ENCODE measurements around the gene FAM89A.
"Not testable (repeated sequence)": the region's sequence is repeated elsewhere in the genome, so short reads cannot be mapped to it uniquely, and the experiment has no call there.

The FAM89A gene

GRCh38 chr1:231057410-231057809, 17.4 kb upstream of the FAM89A start:
- DNase-seq (ENCODE audit: low read depth, low spot score): no peak

- no peak for DNase-seq (ENCODE audit: low read depth, low spot score)
Observed at GRCh38 chr1:231055271-231055670, 15.2 kb upstream of the FAM89A start.

GRCh38 chr1:231053493-231054162, 13.6 kb upstream of the FAM89A start:
- no peak for DNase-seq (ENCODE audit: low read depth, low spot score)

GRCh38 chr1:231052777-231053176, 12.7 kb upstream of the FAM89A start:
- DNase-seq (ENCODE audit: low read depth, low spot score): no peak

- not testable (repeated sequence) for DNase-seq (ENCODE audit: low read depth, low spot score)
Observed at GRCh38 chr1:231050932-231051331, 10.9 kb upstream of the FAM89A start.

- DNase-seq (ENCODE audit: low read depth, low spot score): no peak
Observed at GRCh38 chr1:231050395-231050794, 10.3 kb upstream of the FAM89A start.

- DNase-seq (ENCODE audit: low read depth, low spot score): no peak
Observed at GRCh38 chr1:231049121-231049979, 9.3 kb upstream of the FAM89A start.

- not testable (repeated sequence) for DNase-seq (ENCODE audit: low read depth, low spot score)
Observed at GRCh38 chr1:231048419-231048818, 8.4 kb upstream of the FAM89A start.

GRCh38 chr1:231047529-231047928, 7.5 kb upstream of the FAM89A start:
- not testable (repeated sequence) for DNase-seq (ENCODE audit: low read depth, low spot score)

GRCh38 chr1:231046730-231047395, 6.8 kb upstream of the FAM89A start:
- no peak for DNase-seq (ENCODE audit: low read depth, low spot score)

- not testable (repeated sequence) for DNase-seq (ENCODE audit: low read depth, low spot score)
Observed at GRCh38 chr1:231045921-231046729, 6.1 kb upstream of the FAM89A start.

GRCh38 chr1:231045286-231045685, 5.2 kb upstream of the FAM89A start:
- no peak for DNase-seq (ENCODE audit: low read depth, low spot score)

GRCh38 chr1:231044588-231044987, 4.5 kb upstream of the FAM89A start:
- no peak for DNase-seq (ENCODE audit: low read depth, low spot score)

- no peak for DNase-seq (ENCODE audit: low read depth, low spot score)
Observed at GRCh38 chr1:231041719-231042261, 1.7 kb upstream of the FAM89A start.

GRCh38 chr1:231040800-231041718, 1.0 kb upstream of the FAM89A start:
- DNase-seq (ENCODE audit: low read depth, low spot score): no peak

- no peak for DNase-seq (ENCODE audit: low read depth, low spot score)
Observed at GRCh38 chr1:231039161-231040018, 664 bp downstream of the FAM89A start.

GRCh38 chr1:231037585-231038517, 2.2 kb downstream of the FAM89A start:
- no peak for DNase-seq (ENCODE audit: low read depth, low spot score)

- no peak for DNase-seq (ENCODE audit: low read depth, low spot score)
Observed at GRCh38 chr1:231036416-231036815, 3.6 kb downstream of the FAM89A start.

All from iPS DF 19.7 (cell line).